ENCODE measurements around the gene TNFRSF1A.

The TNFRSF1A gene

DNA sequence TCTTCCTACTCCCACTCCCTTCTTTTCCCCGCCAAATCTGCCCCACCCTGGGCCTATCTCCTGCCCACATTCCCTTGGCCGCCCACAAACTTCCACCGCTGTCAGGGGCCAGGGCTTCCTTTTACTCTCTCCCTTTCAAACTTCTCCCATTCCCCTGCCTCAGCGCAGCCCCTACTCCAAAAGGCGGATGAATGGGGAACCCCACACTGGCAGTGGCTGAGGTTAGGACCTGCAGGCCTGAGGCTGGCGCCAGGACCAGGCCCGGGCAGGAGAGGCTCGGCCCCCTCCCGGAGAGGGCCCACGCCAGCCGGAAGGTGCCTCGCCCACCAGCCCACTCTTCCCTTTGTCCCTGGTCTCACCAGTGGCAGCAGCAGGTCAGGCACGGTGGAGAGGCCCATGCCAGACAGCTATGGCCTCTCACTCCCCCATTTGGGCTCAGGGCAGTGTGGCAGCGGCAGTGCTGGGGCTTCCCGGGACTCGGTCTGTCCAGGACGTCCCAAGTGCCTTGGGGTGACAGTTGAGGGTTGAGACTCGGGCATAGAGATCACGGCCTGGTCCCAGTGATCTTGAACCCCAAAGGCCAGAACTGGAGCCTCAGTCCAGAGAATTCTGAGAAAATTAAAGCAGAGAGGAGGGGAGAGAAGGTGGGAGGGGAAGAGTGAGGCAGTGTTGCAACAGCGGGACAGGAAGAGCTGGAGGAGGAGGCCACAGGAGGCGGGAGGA is at the start of gene TNFRSF1A:
Gene TNFRSF1A, minus strand, starts transcription at position 660 of the 723 bp plus-strand sequence. Its CDS starts 262 bp downstream, at position 398.
- peak within 1 kb of the TSS; percentile 65 to 95 (median 87) for H3K4me3 ChIP-seq
- H3K27ac ChIP-seq: peak within 1 kb of the TSS; percentile 89 to 100 (median 99)

DNA sequence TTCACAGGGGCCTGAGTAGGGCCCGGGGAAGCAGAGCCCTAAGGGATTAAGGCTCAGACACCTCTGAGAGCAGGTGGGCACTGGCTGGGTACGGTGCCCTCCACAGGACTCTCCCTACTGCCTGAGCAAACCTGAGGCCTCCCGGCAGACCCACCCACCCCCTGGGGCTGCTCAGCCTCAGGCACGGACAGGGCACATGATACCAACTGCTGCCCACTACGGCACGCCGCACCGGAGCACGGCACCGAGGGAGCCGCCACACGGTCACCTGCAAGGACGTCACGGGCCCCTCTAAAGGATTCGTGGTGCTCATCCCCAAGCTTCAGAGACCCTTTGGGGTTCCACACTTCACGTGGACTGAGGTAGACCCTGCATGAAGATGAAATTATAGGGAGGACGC is 49.1 kb upstream of the TNFRSF1A start:
- Histone ChIP-seq H3K4me3 (no peak overlapping the region), H3K27ac (peak overlapping the region in 2 of 21 experiments; percentile 1 to 29)

DNA sequence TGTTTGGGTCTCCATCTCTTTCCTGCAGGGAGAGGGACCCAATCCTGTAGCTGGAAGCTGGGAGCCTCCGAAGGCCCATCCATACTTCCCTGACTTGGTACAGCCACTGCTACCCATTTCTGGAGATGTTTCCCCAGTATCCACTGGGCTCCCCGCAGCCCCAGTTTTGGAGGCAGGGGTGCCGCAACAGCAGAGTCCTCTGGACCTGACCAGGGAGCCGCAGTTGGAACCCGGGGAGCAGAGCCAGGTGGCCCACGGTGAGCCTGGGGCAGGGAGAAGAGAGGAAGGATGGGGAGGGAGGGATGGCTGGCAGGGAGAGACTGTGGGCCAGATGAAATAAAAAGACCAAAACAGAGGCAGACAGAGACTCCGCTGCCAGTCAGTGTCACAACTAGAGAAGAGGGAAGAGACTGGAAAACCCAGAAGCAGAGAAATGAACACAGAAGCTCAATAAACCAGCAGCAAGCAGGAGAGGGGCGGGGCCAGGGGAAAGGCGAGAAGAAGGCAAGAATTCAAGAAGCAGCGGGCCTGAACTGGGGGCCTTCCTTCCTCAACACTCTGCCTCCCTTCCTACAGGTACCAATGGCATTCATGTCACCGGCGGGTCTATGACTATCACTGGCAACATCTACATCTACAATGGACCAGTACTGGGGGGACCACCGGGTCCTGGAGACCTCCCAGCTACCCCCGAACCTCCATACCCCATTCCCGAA is 48.4 kb upstream of the TNFRSF1A start:
- Histone ChIP-seq H3K4me3 (no peak overlapping the region), H3K27ac (peak overlapping the region in 2 of 21 experiments; percentile 1 to 29)

DNA sequence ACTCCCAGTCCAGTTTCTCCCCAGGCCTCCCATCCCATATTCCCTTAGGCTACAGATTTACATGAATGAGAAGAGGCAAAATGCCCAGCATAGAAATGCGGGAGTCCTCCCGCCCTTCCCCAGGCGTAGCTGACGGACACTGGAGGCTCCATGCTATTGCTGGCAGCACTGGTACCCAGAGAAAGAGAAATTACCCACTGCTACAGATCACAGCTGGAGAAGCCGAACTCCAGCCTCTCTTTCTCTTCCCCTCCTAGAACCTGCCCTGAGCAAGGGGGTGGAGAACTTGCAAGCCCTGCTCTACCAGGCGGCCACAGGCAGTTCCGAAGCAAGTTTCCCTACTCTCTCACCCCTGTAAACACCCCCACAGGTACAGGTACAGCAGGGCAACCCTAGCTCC is 45.7 kb upstream of the TNFRSF1A start:
- H3K27ac ChIP-seq: peak overlapping the region in 6 of 21 experiments; percentile 9 to 52 (median 30)
- H3K4me3 ChIP-seq: no peak overlapping the region

DNA sequence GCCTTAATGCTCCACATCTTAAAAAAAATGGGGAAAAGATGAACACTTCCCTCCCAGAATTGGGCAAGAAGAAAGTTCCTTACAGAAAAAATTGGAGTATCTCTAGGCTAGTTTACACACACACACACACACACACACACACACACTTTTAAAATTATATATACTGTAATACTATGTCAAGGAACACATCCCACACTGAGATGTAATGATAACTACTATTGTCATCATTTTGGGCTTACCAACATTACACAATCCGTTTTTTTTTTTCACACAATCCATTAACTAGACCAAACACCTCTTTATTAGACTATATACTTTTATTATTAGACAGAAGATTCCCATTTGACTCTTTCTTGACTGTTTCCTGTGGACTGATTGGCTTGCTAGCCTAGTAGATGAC is 44.6 kb upstream of the TNFRSF1A start:
- Histone ChIP-seq H3K27ac (peak overlapping the region in 1 of 21 experiments; percentile 30), H3K4me3 (no peak overlapping the region)

DNA sequence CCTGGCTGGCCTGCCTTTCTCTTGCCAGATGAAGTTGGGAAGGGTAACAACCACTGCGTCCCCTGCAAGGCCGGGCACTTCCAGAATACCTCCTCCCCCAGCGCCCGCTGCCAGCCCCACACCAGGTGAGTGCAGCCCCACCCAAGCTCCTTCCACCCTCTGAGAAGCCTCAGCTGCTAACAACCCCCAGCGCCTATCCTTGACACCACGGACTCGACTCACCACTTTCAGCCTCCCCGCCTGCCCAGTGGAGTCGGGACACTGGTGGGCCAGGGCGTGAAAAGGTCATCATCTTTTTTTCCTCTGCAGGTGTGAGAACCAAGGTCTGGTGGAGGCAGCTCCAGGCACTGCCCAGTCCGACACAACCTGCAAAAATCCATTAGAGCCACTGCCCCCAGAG is 44.2 kb upstream of the TNFRSF1A start:
- Histone ChIP-seq H3K27ac (peak overlapping the region in 6 of 21 experiments; percentile 11 to 65 (median 54)), H3K4me3 (peak overlapping the region in 1 of 7 experiments; percentile 73)

DNA sequence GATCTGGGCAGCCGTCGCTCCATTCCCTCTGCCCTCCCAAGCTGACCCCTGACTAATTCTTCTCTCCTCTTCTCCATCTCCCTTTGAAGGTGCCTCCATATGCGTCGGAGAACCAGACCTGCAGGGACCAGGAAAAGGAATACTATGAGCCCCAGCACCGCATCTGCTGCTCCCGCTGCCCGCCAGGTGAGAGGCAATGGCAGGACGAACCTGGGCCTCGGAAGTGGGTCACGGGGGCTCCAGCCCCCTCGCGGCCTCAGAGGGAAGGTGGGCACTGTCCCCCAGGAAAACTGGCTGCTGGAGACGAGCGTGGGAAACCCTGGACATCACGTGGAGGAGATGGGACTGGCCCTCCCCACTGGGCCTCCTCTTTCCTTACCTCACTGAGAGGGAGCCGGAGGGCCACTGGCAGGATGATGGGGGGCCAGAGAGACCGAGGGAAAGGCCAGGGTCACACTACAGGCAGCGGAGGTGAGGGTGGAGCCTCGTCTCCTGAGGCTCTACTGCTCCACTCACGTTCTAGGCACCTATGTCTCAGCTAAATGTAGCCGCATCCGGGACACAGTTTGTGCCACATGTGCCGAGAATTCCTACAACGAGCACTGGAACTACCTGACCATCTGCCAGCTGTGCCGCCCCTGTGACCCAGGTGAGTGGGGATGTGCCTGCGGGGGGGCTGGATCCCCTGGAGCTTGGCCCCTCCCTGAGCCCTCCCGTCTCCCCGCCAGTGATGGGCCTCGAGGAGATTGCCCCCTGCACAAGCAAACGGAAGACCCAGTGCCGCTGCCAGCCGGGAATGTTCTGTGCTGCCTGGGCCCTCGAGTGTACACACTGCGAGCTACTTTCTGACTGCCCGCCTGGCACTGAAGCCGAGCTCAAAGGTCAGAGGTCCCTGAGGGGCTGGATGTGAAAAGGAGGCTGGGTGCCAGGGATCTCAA is 42.9 kb upstream of the TNFRSF1A start:
- Histone ChIP-seq H3K4me3 (peak overlapping the region; percentile 47 to 78 (median 73)), H3K27ac (peak overlapping the region; percentile 90 to 99 (median 96))

DNA sequence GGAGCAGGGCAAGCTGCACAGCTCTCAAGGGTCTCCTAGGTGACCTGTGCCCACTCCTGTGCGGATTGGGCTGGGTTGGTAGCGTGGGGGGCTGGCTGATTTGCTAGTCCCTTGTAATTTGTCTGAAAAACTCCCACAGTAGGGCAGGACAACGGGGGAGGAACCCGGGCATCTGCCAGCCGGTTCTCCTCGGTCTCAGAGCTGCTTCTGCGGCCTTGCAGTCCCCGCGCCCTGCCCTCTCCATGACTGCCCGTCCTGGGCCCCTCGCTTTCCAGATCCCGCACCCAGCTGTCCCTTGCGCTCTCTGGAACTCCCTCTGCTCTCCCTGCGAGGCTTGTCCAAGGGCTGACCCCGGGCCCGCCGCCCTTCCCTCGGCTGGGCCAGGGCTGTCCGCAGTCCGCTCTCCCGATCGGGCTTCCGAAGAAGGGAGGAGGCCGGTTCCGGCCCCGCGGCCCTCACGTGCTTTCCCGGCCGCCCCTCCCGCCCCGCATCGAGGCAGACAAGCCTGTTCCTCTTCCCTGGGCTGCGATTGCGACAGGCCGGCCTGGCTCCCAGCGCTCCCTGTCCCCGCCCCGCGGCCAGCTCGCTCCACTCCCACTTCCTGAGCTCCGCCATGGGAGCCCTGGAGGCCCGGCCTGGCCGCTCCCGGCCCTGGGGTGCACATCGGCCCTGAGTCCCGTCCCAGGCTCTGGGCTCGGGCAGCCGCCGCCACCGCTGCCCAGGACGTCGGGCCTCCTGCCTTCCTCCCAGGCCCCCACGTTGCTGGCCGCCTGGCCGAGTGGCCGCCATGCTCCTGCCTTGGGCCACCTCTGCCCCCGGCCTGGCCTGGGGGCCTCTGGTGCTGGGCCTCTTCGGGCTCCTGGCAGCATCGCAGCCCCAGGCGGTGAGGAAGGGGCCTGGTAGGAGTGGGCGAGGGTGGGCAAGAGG is 42.0 kb upstream of the TNFRSF1A start, which contains the start of gene LTBR:
Gene LTBR, plus strand, starts transcription at position 591 of the 927 bp plus-strand sequence. Its CDS starts 197 bp downstream, at position 788.
- Histone ChIP-seq H3K4me3 (peak within 1 kb of the TSS; percentile 47 to 78 (median 73)), H3K27ac (peak within 1 kb of the TSS; percentile 90 to 99 (median 96))

DNA sequence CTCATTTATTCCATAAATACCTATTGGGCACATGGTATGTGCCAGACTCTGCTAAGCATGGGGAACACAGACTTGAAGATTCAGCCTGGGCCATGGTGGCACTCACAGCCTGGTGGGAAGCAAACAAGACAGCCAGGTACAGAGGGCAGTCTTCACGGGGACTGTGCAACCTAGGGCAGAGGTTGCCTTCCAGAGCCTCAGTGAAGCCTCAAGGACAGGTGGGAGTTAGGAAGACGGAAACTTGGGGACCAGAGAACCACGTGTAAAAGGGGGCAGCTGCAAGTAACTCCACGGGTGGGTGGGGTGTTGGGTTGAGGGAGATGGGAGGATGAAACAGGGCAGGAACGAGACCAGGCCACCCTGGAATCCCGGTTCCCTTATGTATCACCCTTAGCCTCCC is 41.1 kb upstream of the TNFRSF1A start:
- Histone ChIP-seq H3K4me3 (peak overlapping the region in 1 of 7 experiments; percentile 78), H3K27ac (peak overlapping the region in 20 of 21 experiments; percentile 90 to 99 (median 96))

DNA sequence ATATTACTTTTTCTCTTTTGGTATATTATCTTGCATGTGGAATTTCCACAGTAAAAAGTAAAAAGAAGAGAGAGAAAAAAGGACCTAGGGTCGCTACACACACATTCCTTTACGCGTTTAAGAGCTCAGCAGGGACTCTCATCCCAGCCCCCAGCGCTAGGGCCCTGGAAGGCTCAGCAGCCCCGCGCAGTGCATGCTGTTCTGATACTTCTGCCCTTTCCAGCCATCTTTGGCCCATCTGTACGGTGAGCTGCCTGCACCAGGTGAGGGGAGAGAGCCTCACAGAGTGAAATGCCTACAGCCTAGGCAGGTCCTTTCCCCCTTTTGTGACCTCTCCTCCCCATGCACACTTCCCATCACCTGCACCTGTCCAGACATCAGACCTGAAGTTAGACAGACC is 40.5 kb upstream of the TNFRSF1A start:
- Histone ChIP-seq H3K4me3 (no peak overlapping the region), H3K27ac (peak overlapping the region in 5 of 21 experiments; percentile 96 to 99 (median 97))

DNA sequence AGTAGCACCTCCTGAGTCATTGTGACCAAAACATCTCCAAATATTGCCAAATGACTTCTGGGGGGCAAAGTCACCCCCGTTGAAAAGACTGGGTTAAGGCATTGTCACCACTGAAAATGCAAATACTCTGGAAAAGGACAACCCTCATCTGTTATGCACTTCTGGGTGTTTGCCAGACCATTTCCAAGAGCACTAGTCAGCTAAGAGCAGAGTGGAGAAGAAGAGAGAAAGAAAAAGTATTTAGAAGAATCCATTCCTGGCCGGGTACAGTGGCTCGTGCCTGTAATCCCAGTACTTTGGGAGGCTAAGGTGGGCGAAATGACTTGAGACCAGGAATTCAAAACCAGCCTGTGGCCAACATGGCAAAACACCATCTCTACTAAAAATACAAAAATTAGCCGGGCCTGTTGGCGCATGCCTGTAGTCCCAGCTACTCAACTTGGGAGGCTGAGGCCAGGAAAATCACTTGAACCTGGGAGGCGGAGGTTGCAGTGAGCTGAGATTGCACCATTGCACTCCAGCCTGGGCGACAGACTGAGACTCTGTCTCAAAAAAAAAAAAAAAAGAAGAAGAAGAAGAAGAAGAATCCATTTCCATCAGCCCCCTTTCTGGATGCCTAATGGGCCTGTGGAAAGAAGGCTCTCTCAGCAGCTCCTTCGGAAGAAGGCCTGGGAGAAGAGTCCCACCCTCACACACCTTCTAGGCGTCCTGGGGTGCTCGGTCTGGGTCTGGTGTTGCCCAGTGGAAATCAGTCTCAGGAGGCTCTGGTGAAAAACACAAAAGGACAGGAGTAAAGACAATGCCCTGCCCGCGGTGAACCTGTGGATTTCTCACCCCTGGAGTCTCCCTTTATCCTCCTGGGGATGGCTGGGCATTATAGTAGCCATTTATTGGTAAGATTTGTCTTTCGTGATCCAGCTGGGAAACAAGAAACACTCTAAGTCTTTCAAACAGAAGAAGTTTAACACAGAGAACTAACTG is 38.6 kb upstream of the TNFRSF1A start:
- H3K4me3 ChIP-seq: no peak overlapping the region
- peak overlapping the region in 8 of 21 experiments; percentile 8 to 50 (median 25) for H3K27ac ChIP-seq

DNA sequence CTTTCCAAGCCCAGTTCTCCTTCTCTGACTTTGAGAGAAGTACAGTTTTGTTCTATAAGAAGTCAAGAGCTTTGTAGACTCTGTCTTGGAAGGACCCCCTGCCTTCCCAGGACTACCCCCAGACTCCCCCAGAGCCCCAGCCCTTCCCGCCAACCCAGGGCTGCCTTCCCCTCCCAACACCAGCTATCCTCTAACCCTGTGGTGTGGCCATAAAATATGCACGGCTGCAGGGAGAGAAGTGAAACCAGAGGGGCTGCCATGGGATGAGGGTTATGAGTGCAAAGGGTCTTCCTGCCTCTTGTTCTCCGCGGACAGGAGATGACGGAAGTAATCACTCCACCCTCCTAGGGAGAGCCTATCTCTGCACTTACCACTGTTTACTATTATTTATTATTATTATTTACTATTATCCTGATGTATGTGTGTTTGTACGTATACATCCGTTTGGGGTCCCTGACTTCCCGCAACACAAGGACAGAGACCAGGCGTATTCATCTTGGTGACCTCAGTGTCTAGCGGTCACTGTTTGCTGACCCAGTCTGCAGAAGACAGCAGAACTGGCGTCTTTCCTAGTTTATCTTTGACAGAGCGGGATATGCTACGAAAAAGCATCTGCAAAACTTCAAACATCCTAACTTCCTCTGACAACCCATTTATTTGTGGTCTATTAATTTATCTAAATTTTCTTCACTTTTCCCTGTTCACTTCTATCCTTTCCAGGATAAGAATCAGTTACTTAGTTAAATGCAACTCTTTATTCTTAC is 37.0 kb upstream of the TNFRSF1A start:
- Histone ChIP-seq H3K27ac (peak overlapping the region in 6 of 21 experiments; percentile 9 to 87 (median 32)), H3K4me3 (no peak overlapping the region)

DNA sequence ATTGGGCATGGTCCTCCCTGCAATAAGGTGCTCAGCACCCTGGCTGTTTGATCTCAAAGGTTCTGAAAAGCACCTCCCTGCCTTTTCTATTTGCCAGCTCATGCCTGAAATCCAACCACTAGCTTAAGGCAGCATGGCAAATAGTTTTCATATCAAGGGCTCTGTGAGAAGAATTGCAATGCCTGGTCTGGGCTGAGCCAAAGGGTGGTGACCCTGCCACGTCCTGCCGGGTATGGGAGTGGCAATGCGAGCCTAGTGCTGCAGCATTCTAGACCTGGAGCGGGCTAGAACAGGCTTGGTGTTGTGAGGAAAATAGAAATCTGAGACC is 35.8 kb upstream of the TNFRSF1A start:
- peak overlapping the region in 17 of 21 experiments; percentile 47 to 92 (median 78) for H3K27ac ChIP-seq
- H3K4me3 ChIP-seq: no peak overlapping the region

DNA sequence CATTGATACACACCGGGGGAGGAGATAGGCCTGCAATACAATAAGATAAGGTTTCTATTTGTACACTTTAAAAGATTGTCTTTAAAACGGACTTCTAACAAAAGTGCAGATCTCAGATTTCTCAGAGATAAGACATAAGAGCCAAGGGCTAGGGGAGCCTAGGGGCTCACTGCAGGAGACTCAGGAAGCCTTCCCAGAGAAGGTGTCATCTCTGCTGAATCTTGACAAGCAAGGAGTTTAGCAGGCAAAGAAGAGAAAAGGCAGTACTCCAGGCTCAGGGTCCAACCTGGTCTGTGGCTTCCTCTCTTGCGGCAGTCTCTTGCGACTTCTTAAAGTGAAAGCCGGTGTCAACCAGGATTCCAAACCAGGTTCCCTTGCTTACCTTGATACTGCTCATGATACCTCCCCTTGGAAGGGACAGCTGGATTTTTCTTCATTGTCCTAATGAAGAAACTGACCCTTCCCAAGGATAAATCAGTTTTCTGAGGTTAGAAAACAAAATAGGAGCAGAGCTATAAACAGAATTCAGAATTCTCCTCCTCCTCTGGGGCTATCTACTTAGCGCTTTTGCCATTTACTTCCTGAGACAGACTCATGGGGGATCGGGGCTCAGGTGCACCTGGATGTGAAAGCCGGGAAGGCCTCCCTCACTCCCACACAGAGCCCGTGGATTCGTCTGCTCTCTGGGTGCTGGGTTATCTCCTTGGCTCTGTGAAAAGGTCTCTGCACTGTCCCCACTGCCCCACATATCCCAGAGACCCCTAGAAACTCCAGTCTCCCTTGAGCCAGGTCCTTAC is 35.2 kb upstream of the TNFRSF1A start:
- Histone ChIP-seq H3K27ac (peak overlapping the region in 20 of 21 experiments; percentile 12 to 92 (median 76)), H3K4me3 (no peak overlapping the region)

DNA sequence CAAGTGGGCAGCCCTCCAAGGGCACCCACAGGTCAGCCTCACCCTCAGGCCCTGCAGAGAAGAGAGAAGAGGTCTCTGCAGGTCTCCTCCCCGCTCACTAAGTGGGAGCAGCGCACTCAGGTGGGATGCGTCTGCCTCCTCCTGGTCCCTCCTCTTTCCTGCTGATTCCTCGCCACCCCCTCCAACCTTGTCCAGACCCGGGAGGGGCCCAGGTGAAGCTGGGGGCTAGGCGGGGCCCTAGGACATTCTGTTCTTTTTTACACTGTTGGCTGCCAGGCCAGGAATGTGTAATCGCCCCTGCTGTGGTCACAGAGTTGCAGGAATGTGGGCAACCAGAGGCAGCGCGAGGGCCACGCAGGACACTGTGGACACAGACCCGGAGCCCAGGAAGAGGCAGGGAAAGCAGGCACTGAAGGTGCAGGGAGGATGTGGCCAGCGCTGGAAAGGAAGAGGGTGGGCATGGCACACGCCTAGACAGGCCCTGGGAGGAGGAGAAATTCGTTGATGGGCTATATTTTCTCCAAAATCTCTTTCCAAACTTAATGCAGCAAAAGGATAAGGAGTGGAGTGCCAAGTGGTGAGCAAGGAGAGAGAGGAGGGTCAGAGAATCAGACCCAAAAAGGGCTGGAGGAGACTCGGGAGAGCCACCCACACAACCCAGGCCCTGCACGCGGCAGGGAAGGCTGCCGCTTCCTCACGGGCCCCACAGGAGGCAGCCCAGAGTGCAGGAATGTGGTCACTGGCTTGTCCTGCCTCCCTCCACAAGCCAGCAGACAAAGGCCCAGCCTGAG is 34.4 kb upstream of the TNFRSF1A start:
- Histone ChIP-seq H3K4me3 (no peak overlapping the region), H3K27ac (peak overlapping the region in 20 of 21 experiments; percentile 39 to 92 (median 76))
